ENCODE data around the gene PRDM12. TPM values are rescaled to one million over a fixed set of nuclear protein-coding genes. Genes with fewer than 3 reads are reported as not detected.

Gene PRDM12
- total and polyA plus RNA-seq, 2 donors (not counting 1 experiment from before 2014, with no cell fraction given): not detected

- Histone ChIP-seq H3K9ac (ENCODE audit: insufficient read depth, low read length) (no peak overlapping the region), H3K27me3 (ENCODE audit: control insufficient read depth, insufficient read depth, low read length) (no peaks in the 10 kb centered on the region), H3K4me1 (ENCODE audit: control insufficient read depth, extremely low read depth, insufficient read depth, low read length) (no peaks in the 10 kb centered on the region), H3K9me3 (ENCODE audit: control insufficient read depth, insufficient read depth, low read depth, low read length) (no peaks in the 10 kb centered on the region), H3K27ac (ENCODE audit: insufficient read depth, low read length) (no peak overlapping the region), H3K4me2 (ENCODE audit: extremely low read depth, insufficient read depth, low read length) (no peak overlapping the region), H3K79me2 (ENCODE audit: control insufficient read depth, insufficient read depth, low read length) (no peaks in the 10 kb centered on the region), H2AFZ (ENCODE audit: low read length) (no peak overlapping the region), H4K20me1 (ENCODE audit: control insufficient read depth, extremely low read depth, insufficient read depth, low read length) (no peaks in the 10 kb centered on the region), H3K36me3 (ENCODE audit: control insufficient read depth, insufficient read depth, low read length) (peaks cover 31% of the 10 kb centered on the region), H3K4me3 (replicated peaks in 1 of 4; ENCODE audit: control extremely low read depth in 1 of 4, insufficient read depth in 1 of 4, low read depth in 3 of 4, low read length in 4 of 4) (no peak overlapping the region)
- no peak for DNase-seq (ENCODE audit: low read depth in 2 of 2)
- TF ChIP-seq EZH2 (IDR thresholded peaks at IDR 0.05; ENCODE audit: low read length, missing control alignments) (no peak), CTCF (conservative IDR thresholded peaks at IDR 0.05 in 1 of 2, IDR thresholded peaks at IDR 0.05 in 1 of 2; ENCODE audit: low read depth in 1 of 2, low read length in 2 of 2) (no peak)
Observed at GRCh38 chr9:130632841-130633240, 31.6 kb upstream of the PRDM12 start.

GRCh38 chr9:130633336-130634190, 30.8 kb upstream of the PRDM12 start:
- H2AFZ ChIP-seq (ENCODE audit: low read length): no peak overlapping the region
- no peak for DNase-seq (ENCODE audit: low read depth in 2 of 2)
- no peaks in the 10 kb centered on the region for H3K27me3 ChIP-seq (ENCODE audit: control insufficient read depth, insufficient read depth, low read length)
- H4K20me1 ChIP-seq (ENCODE audit: control insufficient read depth, extremely low read depth, insufficient read depth, low read length): no peaks in the 10 kb centered on the region
- peaks cover 30% of the 10 kb centered on the region for H3K36me3 ChIP-seq (ENCODE audit: control insufficient read depth, insufficient read depth, low read length)
- H3K9me3 ChIP-seq (ENCODE audit: control insufficient read depth, insufficient read depth, low read depth, low read length): no peaks in the 10 kb centered on the region
- no peaks in the 10 kb centered on the region for H3K4me1 ChIP-seq (ENCODE audit: control insufficient read depth, extremely low read depth, insufficient read depth, low read length)
- no peak overlapping the region for H3K4me3 ChIP-seq (replicated peaks in 1 of 4; ENCODE audit: control extremely low read depth in 1 of 4, insufficient read depth in 1 of 4, low read depth in 3 of 4, low read length in 4 of 4)
- no peak for TF ChIP-seq CTCF (conservative IDR thresholded peaks at IDR 0.05 in 1 of 2, IDR thresholded peaks at IDR 0.05 in 1 of 2; ENCODE audit: low read depth in 1 of 2, low read length in 2 of 2)
- TF ChIP-seq EZH2 (IDR thresholded peaks at IDR 0.05; ENCODE audit: low read length, missing control alignments): no peak
- no peaks in the 10 kb centered on the region for H3K79me2 ChIP-seq (ENCODE audit: control insufficient read depth, insufficient read depth, low read length)
- H3K9ac ChIP-seq (ENCODE audit: insufficient read depth, low read length): no peak overlapping the region
- no peak overlapping the region for H3K27ac ChIP-seq (ENCODE audit: insufficient read depth, low read length)
- H3K4me2 ChIP-seq (ENCODE audit: extremely low read depth, insufficient read depth, low read length): no peak overlapping the region

GRCh38 chr9:130634191-130634768, 30.1 kb upstream of the PRDM12 start:
- H3K4me1 ChIP-seq (ENCODE audit: control insufficient read depth, extremely low read depth, insufficient read depth, low read length): no peaks in the 10 kb centered on the region
- no peaks in the 10 kb centered on the region for H4K20me1 ChIP-seq (ENCODE audit: control insufficient read depth, extremely low read depth, insufficient read depth, low read length)
- no peak for DNase-seq (ENCODE audit: low read depth in 2 of 2)
- H3K36me3 ChIP-seq (ENCODE audit: control insufficient read depth, insufficient read depth, low read length): peaks cover 31% of the 10 kb centered on the region
- H3K4me2 ChIP-seq (ENCODE audit: extremely low read depth, insufficient read depth, low read length): no peak overlapping the region
- H3K9ac ChIP-seq (ENCODE audit: insufficient read depth, low read length): no peak overlapping the region
- no peaks in the 10 kb centered on the region for H3K79me2 ChIP-seq (ENCODE audit: control insufficient read depth, insufficient read depth, low read length)
- H3K9me3 ChIP-seq (ENCODE audit: control insufficient read depth, insufficient read depth, low read depth, low read length): no peaks in the 10 kb centered on the region
- H3K4me3 ChIP-seq (replicated peaks in 1 of 4; ENCODE audit: control extremely low read depth in 1 of 4, insufficient read depth in 1 of 4, low read depth in 3 of 4, low read length in 4 of 4): no peak overlapping the region
- no peak overlapping the region for H2AFZ ChIP-seq (ENCODE audit: low read length)
- no peaks in the 10 kb centered on the region for H3K27me3 ChIP-seq (ENCODE audit: control insufficient read depth, insufficient read depth, low read length)
- H3K27ac ChIP-seq (ENCODE audit: insufficient read depth, low read length): no peak overlapping the region
- TF ChIP-seq CTCF (conservative IDR thresholded peaks at IDR 0.05 in 1 of 2, IDR thresholded peaks at IDR 0.05 in 1 of 2; ENCODE audit: low read depth in 1 of 2, low read length in 2 of 2) (no peak), EZH2 (IDR thresholded peaks at IDR 0.05; ENCODE audit: low read length, missing control alignments) (no peak)
